Measurements from ENCODE around the gene HAS3. TPM values are rescaled to one million over a fixed set of nuclear protein-coding genes. Genes with fewer than 3 reads are reported as not detected.

The HAS3 gene
- total and polyA plus RNA-seq, 5 donors = 0.18 to 0.89 (median 0.50) TPM

DNA sequence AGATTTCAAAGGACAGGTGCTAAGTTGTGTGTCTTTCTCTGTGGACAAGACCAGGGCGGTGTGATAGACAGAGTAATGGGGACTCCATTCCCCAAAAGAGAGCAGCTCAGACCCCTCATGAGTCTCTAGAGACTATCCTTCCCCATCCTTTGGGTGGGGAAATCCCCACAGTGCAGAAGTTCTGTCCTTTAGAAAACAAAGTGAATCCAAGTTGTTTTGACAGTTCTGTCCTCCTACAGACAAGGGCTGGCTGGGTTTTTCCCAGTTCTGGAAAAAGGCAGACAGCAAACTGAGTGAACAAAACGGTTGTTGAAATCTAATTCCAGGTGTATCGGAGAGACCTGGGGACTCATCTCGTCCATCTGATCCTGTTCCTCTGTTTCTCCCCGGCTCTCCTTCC is 11.0 kb upstream of the HAS3 start:
- no peak overlapping the region for H3K4me3 ChIP-seq (ENCODE audit: low read length)

GRCh38 chr16:69095193-69095592 is 10.3 kb upstream of the HAS3 start:
- ATAC-seq (no peak), DNase-seq (no peak)
- Histone ChIP-seq H3K4me3 (ENCODE audit: low read length) (no peak overlapping the region), H3K27ac (ENCODE audit: low read length) (no peak overlapping the region), H3K9me3 (ENCODE audit: control insufficient read depth, low read length) (no peaks in the 10 kb centered on the region), H3K4me1 (ENCODE audit: control insufficient read depth, insufficient read depth, low read length) (no peaks in the 10 kb centered on the region), H3K27me3 (ENCODE audit: control insufficient read depth, insufficient read depth) (no peaks in the 10 kb centered on the region)
- 75% methylated on average over 6 of the region's 6 CpGs for WGBS
- intact Hi-C loops (cut with DNase I) = no loop called here

More for the DNA sequence above, 11.0 kb upstream of the HAS3 start:
- ATAC-seq = no peak
- 68% methylated on average over 5 of the region's 5 CpGs for WGBS
- Histone ChIP-seq H3K27ac (ENCODE audit: low read length) (no peak overlapping the region), H3K27me3 (ENCODE audit: control insufficient read depth, insufficient read depth) (no peaks in the 10 kb centered on the region), H3K9me3 (ENCODE audit: control insufficient read depth, low read length) (no peaks in the 10 kb centered on the region), H3K4me1 (ENCODE audit: control insufficient read depth, insufficient read depth, low read length) (peaks cover under 1% of the 10 kb centered on the region)
- no peak for DNase-seq
- intact Hi-C loops (cut with DNase I) = no loop called here

GRCh38 chr16:69100071-69100691 is 5.3 kb upstream of the HAS3 start:
- H3K4me1 ChIP-seq (ENCODE audit: control insufficient read depth, insufficient read depth, low read length) = no peaks in the 10 kb centered on the region
- WGBS = 68% methylated on average over 11 of the region's 11 CpGs
- no peaks in the 10 kb centered on the region for H3K27me3 ChIP-seq (ENCODE audit: control insufficient read depth, insufficient read depth)
- no peaks in the 10 kb centered on the region for H3K9me3 ChIP-seq (ENCODE audit: control insufficient read depth, low read length)
- ATAC-seq (no peak), DNase-seq (no peak)
- no peak overlapping the region for H3K4me3 ChIP-seq (ENCODE audit: low read length)
- intact Hi-C loops (cut with DNase I) = no loop called here
- no peak overlapping the region for H3K27ac ChIP-seq (ENCODE audit: low read length)

DNA sequence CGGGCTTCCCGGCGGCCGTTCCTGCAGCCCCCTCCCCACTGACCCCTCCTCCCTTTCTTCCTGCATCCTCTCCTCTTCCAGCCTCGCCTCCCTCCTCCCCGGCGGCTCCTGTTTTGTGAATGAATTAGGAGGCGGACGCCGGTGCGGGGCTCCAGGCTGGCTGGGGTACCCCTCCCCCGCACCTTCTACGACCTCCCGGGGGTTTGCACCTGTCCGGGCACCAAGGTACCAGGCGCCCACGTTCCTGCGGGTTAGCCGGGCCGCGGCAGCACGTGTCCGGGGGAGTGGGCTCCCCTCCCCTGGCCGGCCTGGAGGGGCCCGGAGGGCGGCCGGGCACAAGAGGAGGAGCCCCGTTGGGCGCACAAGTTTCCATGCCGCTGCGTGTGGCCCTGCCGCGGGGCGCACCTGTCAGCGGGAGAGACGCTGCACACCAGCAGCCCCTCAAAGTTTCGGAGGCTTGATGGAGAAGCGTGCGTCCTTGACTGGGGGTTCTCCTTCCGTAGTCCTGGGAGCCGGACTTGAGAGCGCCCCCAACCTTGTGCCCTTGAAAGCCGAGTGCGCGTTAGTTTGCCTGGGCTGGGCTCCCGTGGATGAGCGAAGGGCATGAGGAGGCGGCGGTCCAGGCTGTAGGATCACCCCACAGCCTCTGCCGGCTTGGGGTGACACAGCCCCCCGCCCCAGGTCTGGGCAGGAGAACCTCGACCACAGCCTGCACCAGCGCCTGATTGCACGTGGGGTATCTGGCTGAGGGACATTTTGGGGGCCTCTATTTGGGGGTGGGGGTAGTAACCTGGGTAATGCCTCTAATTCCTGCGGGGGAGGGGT is 1.2 kb downstream of the HAS3 start:
- peak overlapping the region; percentile 49 for H3K4me3 ChIP-seq (ENCODE audit: low read length)
- no peaks in the 10 kb centered on the region for H3K9me3 ChIP-seq (ENCODE audit: control insufficient read depth, low read length)
- H3K4me1 ChIP-seq (ENCODE audit: control insufficient read depth, insufficient read depth, low read length) = peaks cover 8% of the 10 kb centered on the region
- under 1% methylated on average over 55 of the region's 55 CpGs for WGBS
- DNase-seq (peak in 2 of 3 donors; percentile 57 to 59), ATAC-seq (peak in 1 of 2 donors; percentile 30)
- H3K27me3 ChIP-seq (ENCODE audit: control insufficient read depth, insufficient read depth) = no peaks in the 10 kb centered on the region
- intact Hi-C loops (cut with DNase I) = no loop called here
- H3K27ac ChIP-seq (ENCODE audit: low read length) = no peak overlapping the region

GRCh38 chr16:69107316-69107962 is 2.0 kb downstream of the HAS3 start:
- intact Hi-C loops (cut with DNase I) = no loop called here
- peak; percentile 36 to 65 for ATAC-seq
- WGBS = 2% methylated on average over 52 of the region's 52 CpGs

DNA sequence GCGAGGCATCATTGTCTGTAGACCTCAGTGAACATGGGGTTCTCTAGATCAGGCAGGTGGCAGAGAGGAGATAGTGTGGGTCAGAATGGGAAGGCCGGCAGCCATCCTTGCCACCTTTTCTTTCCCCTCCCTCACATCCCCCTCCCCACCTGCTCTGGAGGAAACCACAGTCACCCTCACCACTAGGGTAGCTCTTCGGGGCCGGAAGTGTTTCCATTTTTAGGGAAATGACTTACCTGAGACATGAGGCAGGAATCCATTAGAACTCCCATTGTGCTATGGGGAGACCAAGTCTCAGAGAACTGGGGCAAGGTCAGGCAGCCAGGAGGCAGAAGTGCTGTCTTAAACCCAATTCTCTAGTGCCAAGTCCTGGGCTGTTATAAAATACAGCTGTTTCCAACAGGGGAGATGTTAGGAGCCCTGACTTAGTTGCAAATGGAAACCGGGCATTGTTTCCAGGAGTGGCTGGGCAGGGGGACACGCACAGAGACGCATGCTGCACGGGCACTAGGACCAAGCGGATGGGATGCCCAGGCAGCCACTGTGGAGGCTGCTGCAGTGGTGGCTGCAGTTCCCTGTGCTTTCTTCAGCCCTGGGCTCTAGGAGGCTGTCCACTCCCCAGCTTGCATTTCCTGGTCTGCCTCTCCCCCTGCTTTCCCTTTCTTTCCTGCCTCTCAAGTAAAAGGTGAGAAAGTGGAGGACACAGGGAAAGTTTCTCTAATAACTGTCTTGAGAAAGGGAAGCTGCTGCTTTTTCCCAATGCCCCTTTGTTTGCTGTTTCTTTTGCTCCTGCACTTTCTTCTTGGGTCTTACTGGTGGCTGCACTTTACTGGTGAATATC is 2.8 kb downstream of the HAS3 start:
- no peak for DNase-seq
- intact Hi-C loops (cut with DNase I) = no loop called here
- Histone ChIP-seq H3K27ac (ENCODE audit: low read length) (no peak overlapping the region), H3K9me3 (ENCODE audit: control insufficient read depth, low read length) (no peaks in the 10 kb centered on the region), H3K27me3 (ENCODE audit: control insufficient read depth, insufficient read depth) (no peaks in the 10 kb centered on the region), H3K4me3 (ENCODE audit: low read length) (no peak overlapping the region), H3K4me1 (ENCODE audit: control insufficient read depth, insufficient read depth, low read length) (peaks cover 8% of the 10 kb centered on the region)
- WGBS = 57% methylated on average over 9 of the region's 9 CpGs
- ATAC-seq = no peak

More at GRCh38 chr16:69107316-69107962, 2.0 kb downstream of the HAS3 start:
- H3K4me3 ChIP-seq (ENCODE audit: low read length) = peak overlapping the region; percentile 49
- H3K27ac ChIP-seq (ENCODE audit: low read length) = no peak overlapping the region
- peaks cover 8% of the 10 kb centered on the region for H3K4me1 ChIP-seq (ENCODE audit: control insufficient read depth, insufficient read depth, low read length)
- H3K27me3 ChIP-seq (ENCODE audit: control insufficient read depth, insufficient read depth) = no peaks in the 10 kb centered on the region
- DNase-seq = peak; percentile 51 to 79 (median 75)
- no peaks in the 10 kb centered on the region for H3K9me3 ChIP-seq (ENCODE audit: control insufficient read depth, low read length)

- Histone ChIP-seq H3K4me3 (ENCODE audit: low read length) (no peak overlapping the region), H3K27me3 (ENCODE audit: control insufficient read depth, insufficient read depth) (no peaks in the 10 kb centered on the region), H3K27ac (ENCODE audit: low read length) (no peak overlapping the region), H3K4me1 (ENCODE audit: control insufficient read depth, insufficient read depth, low read length) (peaks cover 8% of the 10 kb centered on the region), H3K9me3 (ENCODE audit: control insufficient read depth, low read length) (no peaks in the 10 kb centered on the region)
- ATAC-seq = no peak
- intact Hi-C loops (cut with DNase I) = no loop called here
- WGBS = 89% methylated on average over 4 of the region's 4 CpGs
- DNase-seq = no peak
Observed at GRCh38 chr16:69108905-69109252, 3.4 kb downstream of the HAS3 start.

DNA sequence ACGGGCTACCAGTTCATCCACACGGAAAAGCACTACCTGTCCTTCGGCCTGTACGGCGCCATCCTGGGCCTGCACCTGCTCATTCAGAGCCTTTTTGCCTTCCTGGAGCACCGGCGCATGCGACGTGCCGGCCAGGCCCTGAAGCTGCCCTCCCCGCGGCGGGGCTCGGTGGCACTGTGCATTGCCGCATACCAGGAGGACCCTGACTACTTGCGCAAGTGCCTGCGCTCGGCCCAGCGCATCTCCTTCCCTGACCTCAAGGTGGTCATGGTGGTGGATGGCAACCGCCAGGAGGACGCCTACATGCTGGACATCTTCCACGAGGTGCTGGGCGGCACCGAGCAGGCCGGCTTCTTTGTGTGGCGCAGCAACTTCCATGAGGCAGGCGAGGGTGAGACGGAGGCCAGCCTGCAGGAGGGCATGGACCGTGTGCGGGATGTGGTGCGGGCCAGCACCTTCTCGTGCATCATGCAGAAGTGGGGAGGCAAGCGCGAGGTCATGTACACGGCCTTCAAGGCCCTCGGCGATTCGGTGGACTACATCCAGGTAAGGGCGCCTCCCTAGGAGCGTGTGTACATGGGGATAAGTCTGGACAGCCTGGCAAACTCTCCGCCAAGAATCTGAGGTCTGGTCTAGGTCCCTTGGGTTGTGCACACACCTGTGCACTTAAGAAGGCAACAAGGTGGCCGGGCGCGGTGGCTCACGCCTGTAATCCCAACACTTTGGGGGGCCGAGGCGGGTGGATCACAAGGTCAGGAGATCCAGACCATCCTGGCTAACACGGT is 4.2 kb downstream of the HAS3 start:
- Histone ChIP-seq H3K9me3 (ENCODE audit: control insufficient read depth, low read length) (no peaks in the 10 kb centered on the region), H3K27ac (ENCODE audit: low read length) (no peak overlapping the region), H3K27me3 (ENCODE audit: control insufficient read depth, insufficient read depth) (no peaks in the 10 kb centered on the region), H3K4me3 (ENCODE audit: low read length) (no peak overlapping the region), H3K4me1 (ENCODE audit: control insufficient read depth, insufficient read depth, low read length) (peaks cover 8% of the 10 kb centered on the region)
- 95% methylated on average over 48 of the region's 48 CpGs for WGBS
- ATAC-seq = no peak
- no peak for DNase-seq
- intact Hi-C loops (cut with DNase I) = loop anchor here in 2 of 4 donors (5.0 to 10.0 kb wide), 2 partner anchors 205 to 212 kb away; no protein-coding TSS in a partner anchor

DNA sequence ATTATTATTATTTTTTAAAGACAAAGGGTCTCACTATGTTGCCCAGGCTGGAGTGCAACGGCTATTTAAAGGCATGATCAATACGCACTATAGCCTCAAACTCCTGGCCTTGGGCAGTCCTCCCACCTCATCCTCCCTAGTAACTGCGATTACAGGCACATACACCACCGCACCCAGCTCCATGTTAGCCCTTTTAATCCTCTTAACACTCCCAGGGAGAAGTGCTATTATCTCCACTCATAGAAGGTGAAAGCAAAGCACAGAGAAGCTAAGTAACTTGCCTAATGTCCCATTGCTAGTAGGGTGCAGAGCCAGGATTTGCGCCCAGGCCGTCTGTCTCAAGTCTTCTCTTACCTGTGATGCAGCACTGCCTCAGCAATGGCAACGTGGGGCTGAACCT is 5.0 kb downstream of the HAS3 start:
- H3K27me3 ChIP-seq (ENCODE audit: control insufficient read depth, insufficient read depth) = no peaks in the 10 kb centered on the region
- 95% methylated on average over 7 of the region's 7 CpGs for WGBS
- peaks cover 8% of the 10 kb centered on the region for H3K4me1 ChIP-seq (ENCODE audit: control insufficient read depth, insufficient read depth, low read length)
- no peak for ATAC-seq
- H3K9me3 ChIP-seq (ENCODE audit: control insufficient read depth, low read length) = no peaks in the 10 kb centered on the region
- no peak overlapping the region for H3K27ac ChIP-seq (ENCODE audit: low read length)
- intact Hi-C loops (cut with DNase I) = loop anchor here in 2 of 4 donors (5.0 to 10.0 kb wide), 2 partner anchors 206 to 213 kb away; no protein-coding TSS in a partner anchor
- no peak for DNase-seq
- H3K4me3 ChIP-seq (ENCODE audit: low read length) = no peak overlapping the region
